GM12865 (cell line): Measurements from ENCODE around the gene CDKL5.

ENCODE experiments used
- DNase-seq: peaks from one replicate; pipeline ENCODE4 v3.0.0; 2010; ENCODE audit warnings: low read depth
- H3K4me3 ChIP-seq: 2 replicates; pipeline ENCODE4 v1.5.1; 2011; ENCODE audit warnings: mild to moderate bottlenecking, low read depth, low read length, control low read depth
- CTCF ChIP-seq: IDR thresholded peaks from 2 replicates; pipeline ENCODE4 v1.5.1; 2011; ENCODE audit warnings: low read length, control low read depth, low read depth, inconsistent platforms; ENCODE audit not compliant: insufficient read depth; ENCODE audit errors: missing control alignments

CDKL5 gene

DNA sequence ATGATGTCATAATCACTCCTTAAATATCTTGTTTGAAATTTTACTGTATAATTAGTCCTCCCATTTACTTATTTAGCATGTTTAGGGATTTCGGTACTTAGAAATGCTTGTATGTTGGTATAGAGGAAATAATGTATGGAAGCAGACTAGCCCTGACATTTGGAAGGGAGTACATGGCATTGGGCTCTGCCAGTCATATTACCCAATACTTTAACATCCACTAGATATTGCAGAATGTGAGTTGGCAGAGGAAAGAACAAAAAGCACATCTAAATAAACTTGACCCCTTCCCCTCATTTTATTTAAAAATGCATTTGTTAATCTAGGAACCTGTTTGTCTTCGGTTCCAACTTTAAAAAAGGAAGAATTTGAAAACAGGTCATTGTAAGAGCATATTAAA is 168.7 kb downstream of the CDKL5 start:
- no peak overlapping the region for H3K4me3 ChIP-seq
- TF ChIP-seq CTCF, result no peak
- DNase-seq, result no peak

DNA sequence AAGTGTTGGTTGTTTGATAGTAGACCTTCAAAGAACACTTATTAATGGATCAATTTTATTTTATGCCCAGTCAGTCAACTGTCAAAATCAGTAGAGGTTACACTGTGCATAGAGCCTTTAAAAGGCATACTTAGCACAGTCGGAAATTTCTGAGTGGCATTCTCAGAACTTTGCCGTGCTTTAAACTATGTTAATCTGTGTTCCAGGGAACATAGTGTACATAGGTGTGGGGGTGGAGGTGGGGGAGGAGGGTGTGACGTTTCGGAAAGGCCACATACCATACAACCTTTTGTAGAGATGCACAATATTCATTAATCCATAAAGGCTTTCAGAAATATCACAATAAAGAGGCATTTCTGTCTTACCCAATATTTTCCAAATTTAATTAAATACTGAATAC is 170.7 kb downstream of the CDKL5 start:
- no peak for TF ChIP-seq CTCF
- H3K4me3 ChIP-seq, result no peak overlapping the region
- DNase-seq, result no peak

- TF ChIP-seq CTCF, result no peak
- no peak overlapping the region for H3K4me3 ChIP-seq
- DNase-seq, result no peak
Observed at GRCh38 chrX:18598413-18598812, 173.0 kb downstream of the CDKL5 start.

GRCh38 chrX:18607966-18608365 is 182.6 kb downstream of the CDKL5 start:
- no peak for TF ChIP-seq CTCF
- no peak for DNase-seq
- no peak overlapping the region for H3K4me3 ChIP-seq

DNA sequence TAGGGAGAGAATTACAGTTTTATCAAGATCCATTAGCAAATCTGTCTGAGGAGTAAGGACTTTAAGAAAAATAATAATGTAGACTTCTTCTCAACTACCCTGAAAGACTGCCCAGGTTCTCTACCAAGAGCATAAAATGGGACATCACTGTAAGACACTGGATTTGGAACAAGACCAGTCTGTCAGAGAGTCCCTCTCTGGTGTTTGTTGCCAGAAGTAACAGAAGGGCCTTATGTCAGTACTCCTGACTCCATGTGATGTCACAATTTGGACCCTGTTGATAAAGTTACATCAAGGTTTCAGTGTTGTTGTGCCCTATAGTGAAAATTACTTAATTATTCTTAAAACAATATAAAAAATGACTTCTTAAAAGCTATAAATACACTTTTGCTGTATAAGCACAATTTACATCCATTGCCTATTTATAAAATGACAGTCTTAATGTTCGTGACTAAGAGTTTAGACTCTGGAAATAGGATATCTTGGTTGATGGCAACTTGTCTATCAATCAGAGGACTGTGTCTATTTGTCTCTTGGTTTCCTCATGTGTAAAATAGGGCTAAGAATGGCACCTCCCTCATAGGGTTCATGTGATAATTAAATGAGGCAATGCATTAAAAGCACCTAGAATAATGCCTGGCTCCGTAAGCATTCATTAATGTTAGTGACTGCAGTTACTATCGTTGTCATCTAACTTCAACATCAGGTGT is 188.7 kb downstream of the CDKL5 start:
- TF ChIP-seq CTCF, result no peak
- no peak for DNase-seq
- no peak overlapping the region for H3K4me3 ChIP-seq

DNA sequence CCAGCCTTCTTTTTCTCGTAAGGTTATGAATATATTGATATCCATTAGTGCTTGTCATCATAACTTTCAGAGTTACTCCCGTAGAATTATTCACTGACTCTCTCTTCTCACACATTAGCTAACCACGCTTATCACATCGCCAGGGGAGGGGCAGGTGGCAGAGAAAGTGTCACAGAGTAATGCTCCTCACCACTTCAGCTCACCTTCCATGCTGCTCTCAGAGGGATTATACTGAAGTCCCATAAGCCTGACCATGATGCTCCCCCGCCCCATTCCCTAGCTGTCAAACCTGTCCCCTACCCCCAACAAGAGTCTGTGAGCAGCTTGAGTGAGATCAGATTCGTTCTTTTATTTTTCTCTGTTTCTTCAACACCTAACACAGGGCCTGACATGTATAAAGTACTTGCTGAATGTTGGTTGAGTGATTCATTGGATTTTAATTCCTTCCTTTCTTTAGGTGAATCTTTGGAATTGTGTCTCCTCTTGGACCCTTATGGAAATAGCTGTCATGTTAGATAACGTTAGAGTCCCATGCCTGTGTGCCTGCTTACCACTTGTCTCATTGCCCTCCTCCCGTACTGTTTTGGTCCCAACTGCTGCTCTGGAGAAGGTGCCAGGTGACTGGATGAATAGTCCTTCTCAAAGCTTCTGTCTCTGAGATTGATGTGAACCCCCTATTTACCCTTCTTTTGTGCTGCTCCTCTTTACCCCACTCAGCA is 191.4 kb downstream of the CDKL5 start:
- no peak for DNase-seq
- no peak for TF ChIP-seq CTCF
- no peak overlapping the region for H3K4me3 ChIP-seq
